GM21786 (cell line): ENCODE results near the gene CARF.
"Not testable (repeated sequence)": the region's sequence is repeated elsewhere in the genome, so short reads cannot be mapped to it uniquely, and the experiment has no call there.

Experiments used
- ATAC-seq: cut with Tn5 transposase; IDR thresholded peaks from one replicate; pipeline ENCODE4 v1.9.1; 2021; ENCODE audit not compliant: unreplicated experiment

The CARF gene

DNA sequence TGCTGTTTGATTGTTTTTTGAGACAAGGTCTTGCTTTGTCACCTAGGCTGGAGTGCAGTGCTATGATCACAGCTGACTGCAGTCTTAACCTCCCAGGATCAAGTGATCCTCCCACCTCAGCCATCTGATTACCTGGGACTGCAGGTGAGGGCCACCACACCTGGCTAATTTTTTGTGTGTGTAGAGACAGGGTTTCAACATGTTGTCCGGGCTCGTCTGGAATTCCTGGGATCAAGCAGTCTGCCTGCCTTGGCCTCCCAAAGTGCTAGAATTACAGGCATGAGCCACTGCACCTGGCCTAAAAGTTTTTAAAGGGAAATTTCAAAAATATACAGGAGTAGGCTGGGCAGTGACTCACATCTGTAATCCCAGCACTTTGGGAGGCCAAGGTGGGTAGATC, 22.4 kb downstream of the CARF start:
- no peak for ATAC-seq

DNA sequence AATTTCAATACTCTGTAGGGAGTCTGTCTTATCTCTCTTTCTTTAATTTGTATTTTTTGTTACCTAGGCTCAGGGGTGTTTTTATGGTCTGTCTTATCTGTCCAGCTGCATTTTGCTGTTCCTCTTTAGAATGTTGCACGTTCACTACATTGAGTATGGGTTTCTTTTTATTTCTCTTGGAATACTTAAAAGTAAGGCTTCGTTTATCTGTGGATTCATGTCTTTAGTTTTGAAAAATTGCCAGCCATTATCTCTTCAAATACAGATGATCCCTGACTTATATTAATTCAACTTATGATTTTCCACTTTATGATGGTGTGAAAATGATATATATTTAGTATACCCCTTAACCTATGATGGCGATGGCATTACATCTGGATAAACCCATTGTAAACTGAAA, 26.9 kb downstream of the CARF start:
- no peak for ATAC-seq

DNA sequence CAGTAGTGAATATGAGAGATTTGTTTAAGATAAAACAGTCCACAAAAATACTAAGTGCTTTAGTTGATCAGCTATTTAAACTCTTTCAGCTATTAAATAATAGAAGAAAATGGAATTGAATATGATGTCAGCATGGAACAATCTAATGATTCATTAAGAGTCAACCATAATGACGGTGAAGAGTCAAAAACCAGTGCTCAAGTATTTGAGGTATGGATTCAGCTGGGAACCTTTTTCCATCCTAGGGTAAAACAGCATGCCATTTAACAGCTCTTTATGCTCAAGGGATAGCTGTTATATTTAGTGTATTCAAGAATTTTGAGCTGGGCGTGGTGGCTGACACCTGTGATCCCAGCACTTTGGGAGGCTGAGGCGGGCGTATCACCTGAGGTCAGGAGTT, 29.7 kb downstream of the CARF start:
- no peak for ATAC-seq

DNA sequence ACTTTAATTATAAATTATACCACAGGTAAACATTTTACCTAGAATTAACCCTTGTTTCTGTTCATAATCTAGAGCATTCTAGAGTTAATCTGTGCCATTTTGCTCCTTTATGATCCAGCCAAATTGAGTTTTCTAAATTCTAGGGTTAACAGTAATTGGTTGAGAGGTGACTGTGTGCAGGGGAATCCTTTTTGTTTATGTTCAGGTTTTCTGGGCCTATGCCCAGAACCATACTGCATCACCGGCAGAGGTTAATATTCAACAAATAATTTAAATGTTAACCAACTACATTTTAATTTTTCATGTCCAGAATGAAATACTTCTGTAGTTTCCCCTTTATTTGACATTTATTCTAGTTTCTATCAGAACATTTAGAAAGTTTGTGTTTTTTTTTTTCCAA, 32.3 kb downstream of the CARF start:
- no peak for ATAC-seq

DNA sequence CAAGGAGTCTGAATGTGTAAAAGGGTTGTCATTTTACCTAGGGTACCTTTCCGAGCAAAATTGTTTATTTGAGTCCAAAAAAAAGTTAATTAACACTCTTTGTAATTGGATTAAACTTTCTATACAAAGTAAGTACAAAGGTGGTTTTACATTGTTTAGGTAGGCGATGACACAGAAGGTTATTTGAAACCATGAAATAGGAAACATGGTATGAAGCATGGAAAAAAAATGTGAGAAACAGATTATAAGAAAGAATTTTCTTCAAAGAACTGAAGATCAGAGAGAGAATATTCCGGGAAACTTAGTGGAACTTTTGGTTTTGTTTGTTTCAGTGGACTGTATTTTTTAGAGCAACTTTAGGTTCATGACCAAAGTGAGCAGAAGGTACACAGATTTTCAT, 32.7 kb downstream of the CARF start:
- ATAC-seq, result no peak

DNA sequence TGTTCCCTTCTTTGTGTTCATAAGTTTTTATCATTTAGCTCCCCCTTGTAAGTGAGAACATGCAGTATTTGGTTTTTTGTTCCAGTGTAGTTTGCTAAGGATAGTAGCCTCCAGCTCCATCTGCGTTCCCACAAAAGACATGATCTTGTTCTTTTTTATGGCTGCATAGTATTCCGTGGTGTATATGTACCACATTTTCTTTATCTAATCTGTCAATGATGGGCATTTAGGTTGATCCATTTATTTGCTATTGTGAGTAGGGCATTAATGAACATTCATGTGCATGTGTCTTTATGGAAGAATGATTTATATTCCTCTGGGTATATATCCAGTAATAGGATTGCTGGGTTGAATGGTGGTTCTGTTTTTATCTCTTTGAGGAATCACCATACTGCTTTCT, 33.4 kb downstream of the CARF start:
- no peak for ATAC-seq

DNA sequence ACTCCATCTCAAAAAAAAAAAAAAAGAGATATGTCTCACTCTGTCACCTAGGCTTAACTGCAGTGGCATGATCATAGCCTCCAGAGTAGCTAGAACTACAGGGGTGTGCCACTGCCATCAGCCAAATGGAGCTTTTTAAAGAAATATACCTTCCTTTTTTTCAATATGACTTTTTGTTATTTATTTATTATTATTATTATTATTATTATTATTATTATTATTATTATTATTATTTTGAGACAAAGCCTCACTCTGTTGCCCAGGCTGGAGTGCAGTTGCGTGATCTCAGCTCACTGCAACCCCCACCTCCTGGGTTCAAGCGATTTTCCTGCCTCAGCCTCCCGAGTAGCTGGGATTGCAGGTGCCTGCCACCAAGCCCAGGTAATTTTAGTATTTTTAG, 37.3 kb downstream of the CARF start:
- ATAC-seq, result not testable (repeated sequence)

DNA sequence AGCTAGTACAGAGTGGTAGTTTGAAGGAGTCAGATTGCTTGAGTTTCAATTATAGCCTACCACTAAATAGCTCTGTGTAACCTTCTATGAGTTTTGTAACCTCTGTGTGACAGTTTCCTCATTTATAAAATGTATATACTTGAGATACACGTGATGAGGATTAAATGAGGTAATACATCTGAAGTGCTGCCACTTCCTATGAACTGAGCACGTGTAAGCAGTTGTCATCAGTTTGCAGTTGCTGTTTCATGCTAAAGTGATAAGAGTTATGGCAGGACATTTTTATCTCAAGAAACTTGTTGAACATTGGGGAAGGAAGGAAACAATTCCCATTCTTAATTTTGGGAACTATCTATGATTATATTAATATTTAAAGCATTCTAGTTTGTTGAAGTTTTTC, 38.5 kb downstream of the CARF start:
- ATAC-seq, result no peak

DNA sequence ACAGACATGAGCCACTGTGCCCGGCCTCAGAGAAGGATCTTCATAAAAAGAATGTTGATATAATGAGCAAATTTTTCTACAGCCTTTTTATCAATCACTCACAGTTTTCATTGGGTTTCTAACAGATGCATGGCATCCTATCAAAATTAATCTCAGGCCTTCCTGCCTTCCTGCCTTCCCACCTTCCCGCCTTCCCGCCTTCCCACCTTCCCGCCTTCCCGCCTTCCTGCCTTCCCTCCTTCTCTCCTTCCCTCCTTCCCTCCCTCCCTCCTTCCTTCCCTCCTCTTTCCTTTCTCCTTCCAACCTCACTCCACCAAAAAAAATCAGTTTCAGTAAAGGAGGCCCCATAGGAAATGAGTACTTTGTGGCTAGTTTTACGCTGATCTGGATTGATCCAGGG, 48.4 kb downstream of the CARF start:
- ATAC-seq, result no peak

DNA sequence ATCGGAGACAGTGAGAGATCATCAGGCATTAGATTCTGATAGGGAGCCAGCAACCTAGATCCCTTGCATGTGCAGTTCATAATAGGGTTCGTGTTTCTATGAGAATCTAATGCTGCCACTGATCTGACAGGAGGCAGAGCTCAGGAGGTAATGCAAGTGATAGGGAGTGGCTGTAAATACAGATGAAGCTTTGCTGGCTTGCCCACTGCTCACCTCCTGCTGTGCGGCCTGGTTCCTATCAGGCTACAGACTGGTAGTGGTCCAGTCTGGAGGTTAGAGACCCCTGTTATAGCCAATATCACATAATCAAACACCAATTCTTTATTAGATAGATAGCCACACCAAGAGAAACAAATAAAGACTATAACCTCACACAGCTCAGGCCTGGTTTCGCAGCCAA, 51.6 kb downstream of the CARF start:
- ATAC-seq, result no peak

DNA sequence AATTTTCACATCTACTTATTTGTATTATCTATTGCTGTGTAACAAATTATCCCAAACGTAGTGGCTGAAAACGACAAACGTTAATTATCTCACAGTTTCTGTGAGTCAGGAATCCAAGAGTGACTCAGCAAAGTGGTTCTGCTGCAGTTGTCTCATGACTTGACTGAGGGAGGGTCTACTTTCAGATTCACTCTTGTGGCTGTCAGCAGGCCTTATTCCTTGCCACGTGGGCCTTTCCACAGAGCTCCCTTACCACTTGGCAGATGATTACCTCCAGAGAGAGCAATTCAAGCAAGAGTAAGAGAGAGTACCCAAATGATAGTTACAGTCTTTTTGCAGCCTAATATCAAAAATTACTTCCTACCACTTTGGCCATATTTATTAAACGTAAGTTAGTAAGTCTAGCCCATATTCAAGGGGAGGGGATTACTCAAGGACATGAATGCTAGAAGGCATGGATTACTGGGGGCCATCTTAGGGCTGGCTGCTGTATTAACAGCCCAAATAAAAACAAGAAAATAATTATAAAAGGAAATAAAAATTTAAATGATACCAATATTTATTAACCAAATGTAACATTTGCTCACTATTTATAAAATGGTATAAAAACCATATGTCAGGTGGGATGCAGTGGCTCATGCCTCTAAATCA, 53.9 kb downstream of the CARF start:
- ATAC-seq, result peak; percentile 67

DNA sequence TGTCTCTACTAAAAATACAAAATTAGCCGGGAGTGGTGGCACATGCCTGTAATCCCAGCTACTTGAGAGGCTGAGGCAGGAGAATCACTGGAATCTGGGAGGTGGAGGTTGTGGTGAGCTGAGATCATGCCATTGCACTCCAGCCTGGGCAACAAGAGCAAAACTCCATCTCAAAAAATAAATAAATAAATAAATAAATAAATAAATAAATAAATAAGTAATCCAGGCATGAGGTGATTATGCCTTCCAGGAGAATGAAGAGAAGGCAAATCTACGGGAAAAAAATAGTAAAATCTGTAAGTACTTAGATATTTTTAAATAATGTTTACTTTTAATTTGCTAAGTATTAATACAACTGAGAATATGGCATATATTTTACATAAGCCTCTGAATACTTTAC, 57.3 kb downstream of the CARF start:
- not testable (repeated sequence) for ATAC-seq

DNA sequence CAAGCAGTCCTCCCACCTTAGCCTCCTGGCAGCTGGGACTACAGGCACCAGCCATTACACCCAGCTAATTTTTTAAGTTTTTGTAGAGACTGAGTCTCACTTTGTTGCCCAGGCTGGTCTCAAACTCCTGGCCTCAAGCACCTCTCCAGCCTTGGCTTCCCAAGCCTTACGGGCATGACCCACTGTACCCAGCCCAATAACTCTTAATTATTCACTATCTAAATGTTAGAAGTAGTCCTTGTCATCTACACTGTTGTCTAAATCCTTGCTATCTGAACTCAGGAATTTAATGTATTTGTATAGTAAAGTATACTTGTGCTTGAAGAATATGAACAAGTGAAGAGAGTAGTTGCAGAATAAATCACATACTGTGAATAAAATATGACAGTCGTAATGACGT, 64.7 kb downstream of the CARF start:
- ATAC-seq, result no peak

DNA sequence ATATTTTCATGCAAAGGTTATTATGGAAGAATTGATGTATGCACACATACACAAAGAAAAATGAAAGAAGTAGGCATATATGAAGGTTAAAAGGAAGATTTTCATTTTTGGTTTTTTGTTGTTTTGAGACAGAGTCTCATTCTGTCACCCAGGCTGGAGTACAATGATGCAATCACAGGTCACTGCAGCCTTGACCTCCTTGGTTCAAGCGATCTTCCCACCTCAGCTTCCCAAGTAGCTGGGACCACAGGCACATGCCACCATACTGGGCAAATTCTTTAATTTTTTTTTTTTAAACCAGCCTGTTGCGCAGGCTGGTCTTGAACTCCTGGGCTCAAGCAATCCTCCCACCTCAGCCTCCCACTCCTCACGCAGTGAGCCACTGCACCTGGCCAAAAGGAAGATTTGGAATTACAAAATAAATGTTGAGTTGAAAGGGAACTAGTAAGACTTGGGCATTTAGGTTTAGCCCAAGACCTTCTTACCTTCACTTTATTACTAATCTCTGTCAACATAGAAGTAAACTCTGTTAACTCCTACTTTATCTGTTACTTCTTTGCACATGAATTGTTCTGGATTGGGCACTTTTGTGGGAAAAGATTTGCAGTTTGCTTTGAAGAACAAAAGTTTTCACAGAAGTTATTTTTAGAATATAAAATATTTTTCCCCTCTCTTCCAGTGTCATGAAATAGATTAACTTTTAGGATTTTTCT, 70.9 kb downstream of the CARF start:
- ATAC-seq, result no peak

DNA sequence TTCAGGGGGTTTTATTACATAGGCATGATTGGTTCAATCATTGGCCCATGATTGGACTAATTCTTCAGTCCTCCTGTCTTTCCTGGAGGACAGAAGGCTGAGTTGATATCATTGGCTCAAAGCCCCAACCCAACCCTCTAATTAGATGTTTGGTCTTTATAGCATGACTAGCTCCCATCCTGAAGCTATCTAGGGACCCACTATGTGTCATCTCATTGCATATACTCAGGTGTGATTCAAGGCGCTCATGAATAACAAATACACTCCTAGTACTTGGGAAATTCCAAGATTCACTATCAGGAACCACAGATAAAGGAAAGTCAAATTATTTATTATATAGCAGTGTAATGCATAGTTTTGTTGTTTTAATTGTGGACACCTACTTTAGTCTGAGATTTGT, 77.7 kb downstream of the CARF start:
- ATAC-seq, result no peak

DNA sequence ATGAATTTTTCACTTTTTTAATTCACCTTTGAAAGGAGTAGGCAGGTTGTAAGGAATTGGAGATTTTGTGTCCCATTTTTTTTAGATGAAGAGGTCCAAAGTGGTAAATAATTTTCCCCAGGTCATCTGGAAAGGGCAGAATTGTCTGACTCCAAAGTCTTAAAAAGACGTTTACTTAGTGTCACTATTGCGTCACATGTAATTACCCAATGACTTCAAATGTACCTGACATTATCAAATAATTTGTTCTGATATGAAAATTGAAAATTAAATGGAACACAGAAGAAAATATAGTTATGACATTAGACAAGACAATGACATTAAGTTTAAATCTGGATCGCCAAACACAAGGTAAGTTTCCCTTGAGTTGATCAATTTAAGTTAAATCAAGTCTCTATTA, 78.4 kb downstream of the CARF start:
- ATAC-seq, result no peak

DNA sequence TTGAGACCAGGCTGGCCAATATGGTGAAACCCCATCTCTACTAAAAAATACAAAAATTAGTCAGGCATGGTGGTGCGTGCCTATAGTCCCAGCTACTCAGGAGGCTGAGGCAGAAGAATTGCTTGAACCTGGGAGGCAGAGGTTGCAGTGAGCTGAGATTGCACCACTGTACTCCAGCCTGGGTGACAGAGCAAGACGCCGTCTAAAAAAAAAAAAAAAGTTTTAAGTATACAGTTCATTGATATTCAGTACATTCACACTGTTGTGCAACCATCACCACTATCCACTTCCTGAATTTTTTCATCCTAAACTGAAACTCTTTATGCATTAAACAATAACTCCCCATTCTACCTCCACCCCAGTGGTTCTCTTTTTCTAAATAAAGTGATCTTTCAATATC, 85.0 kb downstream of the CARF start:
- ATAC-seq, result not testable (repeated sequence)

DNA sequence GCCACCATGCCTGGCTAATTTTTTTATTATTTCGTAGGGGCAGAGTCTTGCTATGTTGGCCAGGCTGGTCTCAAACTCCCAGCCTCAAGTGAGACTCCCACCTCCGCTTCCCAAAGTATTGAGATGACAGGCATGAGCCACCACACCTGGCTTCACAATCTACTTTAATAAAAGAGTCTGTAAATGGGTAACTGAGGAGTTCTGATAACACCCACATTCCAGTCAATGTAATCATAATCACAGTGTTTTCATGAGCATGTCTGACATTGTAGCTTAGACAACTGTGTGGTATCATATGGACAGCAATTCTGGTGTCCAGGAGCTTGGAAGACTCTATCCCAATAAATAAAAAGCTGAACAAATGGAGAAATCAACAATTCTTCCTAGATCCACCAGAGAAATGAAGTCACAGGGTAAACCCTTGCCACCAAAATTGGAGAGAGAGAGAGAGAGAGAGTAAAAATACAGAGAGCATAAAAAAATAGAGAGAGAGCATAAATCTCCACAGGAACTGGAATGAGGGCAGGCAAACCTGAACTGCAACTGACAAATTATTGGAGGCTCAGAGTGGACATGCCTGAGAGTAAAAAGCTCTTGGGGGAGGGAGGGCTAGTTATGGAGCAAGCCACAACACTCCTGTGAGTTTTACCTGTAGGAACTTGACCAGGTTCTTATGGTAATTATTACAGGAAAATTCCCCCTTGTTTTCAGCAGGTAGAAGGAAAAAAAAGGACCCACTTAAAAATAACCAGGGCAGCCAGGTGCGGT, 90.2 kb downstream of the CARF start:
- no peak for ATAC-seq

DNA sequence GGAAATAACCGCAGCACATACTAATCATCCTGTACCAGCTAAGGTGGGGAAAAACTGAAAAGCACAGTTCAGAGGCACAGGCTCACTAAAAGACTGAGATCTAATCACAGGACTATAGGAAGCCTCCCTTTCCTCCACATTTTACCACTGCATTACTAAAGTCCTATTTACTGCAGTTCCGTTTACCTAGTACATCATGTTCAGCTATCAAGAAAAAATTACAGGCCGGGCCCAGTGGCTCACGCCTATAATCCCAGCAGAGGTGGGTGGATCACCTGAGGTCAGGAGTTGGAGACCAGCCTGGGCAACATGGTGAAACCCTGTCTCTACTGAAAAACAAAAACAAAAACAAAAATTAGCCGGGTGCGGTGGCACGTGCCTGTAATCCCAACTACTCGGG, 91.6 kb downstream of the CARF start:
- no peak for ATAC-seq

DNA sequence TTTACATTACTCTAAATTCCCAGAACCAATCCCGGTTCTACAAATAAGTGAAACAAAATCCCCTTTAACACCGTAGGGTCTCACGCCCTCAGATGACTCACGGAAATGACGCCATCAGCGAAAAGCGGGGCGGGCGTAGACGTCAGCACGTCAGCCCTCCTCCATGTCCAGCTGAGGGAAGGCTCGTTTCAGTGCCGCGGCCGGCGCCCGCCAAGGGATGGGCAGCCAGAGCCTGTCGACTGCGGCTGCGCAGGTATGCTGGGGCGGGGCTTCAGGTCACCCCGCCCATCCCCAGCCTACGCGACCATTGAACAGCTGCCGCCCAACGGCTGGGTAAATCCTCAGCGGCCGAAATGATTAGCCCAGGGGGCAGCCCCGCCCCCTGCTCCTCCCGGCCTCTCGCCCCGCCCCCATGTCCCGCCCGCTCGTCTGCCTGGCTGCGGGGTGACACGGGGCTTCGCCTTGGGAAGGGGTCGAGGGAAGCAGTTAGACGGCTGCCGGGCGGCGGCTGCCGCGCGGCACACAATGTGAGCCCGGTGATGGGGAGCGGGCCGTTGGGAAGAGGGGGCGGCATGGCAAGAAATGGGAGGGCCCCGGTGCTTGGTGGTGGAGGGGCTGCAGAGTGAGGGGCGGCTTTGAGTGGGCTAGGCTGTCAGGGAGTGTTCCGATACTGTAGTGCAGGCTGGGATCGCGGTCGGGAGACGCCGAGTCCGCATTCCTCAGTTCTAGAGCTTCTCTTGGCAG, 102.6 kb downstream of the CARF start, which contains the start of gene NBEAL1:
NBEAL1 (plus strand) TSS at position 420 of the 744 bp plus-strand sequence. CDS start 1,510 bp downstream, outside the sequence.
- ATAC-seq, result peak; percentile 95

DNA sequence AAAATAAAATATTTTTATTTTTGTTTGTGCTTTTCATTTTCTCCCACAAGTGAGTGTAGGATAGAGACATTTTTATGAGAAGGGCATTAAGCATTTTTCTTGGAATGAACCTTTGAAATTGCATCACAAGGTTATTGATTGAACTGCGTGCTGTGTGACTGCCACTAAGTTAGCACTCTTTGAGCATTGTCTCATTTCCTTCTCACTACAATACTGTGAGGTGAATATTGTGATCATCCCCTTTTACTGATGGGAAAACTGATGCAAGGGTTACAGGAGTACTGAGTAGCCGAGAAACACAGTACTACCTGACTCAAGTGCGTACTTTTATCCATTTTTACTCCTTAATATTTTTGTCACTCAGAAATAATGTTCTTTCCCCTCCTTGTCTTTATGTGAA, 104.6 kb downstream of the CARF start:
- no peak for ATAC-seq
